ENCODE measurements around the gene ADAM10. TPM values are rescaled to one million over a fixed set of nuclear protein-coding genes. Genes with fewer than 3 reads are reported as not detected.

ADAM10 gene
- total RNA-seq, 1 donor from 2014 or later: 140 TPM

DNA sequence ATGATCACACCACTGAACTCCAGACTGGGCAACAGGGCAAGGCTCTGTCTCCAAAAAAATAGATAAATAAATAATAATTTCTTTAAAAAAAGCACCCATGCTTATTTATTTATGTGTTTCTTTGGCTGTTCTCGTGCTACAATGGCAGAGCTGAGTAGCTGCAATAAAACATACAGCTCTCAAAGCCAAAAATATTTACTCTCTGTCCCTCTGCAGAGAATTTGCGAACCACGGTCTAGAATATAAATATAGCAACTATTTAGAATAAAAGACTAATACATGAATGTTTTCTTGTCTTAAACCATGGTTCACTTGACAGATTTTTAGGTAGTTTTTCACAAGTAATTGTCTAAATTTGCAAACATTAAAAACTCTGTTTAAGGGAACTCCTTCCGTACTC lies 72.7 kb downstream of the ADAM10 start:
- no peaks in the 10 kb centered on the region for H3K9me3 Mint-ChIP-seq (ENCODE audit: unreplicated experiment)
- H3K27ac Mint-ChIP-seq (ENCODE audit: unreplicated experiment): no peak overlapping the region
- no peaks in the 10 kb centered on the region for H3K36me3 Mint-ChIP-seq (ENCODE audit: unreplicated experiment)
- TF ChIP-seq, protein P1, sequence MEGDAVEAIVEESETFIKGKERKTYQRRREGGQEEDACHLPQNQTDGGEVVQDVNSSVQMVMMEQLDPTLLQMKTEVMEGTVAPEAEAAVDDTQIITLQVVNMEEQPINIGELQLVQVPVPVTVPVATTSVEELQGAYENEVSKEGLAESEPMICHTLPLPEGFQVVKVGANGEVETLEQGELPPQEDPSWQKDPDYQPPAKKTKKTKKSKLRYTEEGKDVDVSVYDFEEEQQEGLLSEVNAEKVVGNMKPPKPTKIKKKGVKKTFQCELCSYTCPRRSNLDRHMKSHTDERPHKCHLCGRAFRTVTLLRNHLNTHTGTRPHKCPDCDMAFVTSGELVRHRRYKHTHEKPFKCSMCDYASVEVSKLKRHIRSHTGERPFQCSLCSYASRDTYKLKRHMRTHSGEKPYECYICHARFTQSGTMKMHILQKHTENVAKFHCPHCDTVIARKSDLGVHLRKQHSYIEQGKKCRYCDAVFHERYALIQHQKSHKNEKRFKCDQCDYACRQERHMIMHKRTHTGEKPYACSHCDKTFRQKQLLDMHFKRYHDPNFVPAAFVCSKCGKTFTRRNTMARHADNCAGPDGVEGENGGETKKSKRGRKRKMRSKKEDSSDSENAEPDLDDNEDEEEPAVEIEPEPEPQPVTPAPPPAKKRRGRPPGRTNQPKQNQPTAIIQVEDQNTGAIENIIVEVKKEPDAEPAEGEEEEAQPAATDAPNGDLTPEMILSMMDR (IDR thresholded peaks at IDR 0.05; ENCODE audit: partially characterized antibody, unreplicated experiment): no peak
- H3K4me3 Mint-ChIP-seq (ENCODE audit: unreplicated experiment): no peak overlapping the region
- no peaks in the 10 kb centered on the region for H3K4me1 Mint-ChIP-seq (ENCODE audit: low read depth, unreplicated experiment)
- no peak for DNase-seq
- no peaks in the 10 kb centered on the region for H3K27me3 Mint-ChIP-seq (ENCODE audit: unreplicated experiment)

DNA sequence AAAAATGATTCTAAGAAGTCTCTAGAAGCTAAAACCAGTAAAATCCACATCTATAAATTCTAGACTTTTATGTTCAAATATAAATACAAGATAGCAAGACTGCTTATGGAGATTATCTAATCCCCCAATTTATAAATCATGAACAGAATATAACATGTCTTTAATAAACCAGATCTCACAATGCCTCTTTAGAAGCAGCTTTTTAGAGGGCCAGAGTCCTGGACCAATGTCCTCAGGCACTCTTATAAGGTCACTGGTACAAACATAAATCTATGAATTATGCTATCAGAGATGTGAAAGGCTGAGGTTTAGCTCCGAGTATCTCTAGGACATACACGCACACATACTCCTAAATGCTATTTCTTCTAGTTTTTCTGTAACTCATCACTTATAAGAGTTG lies 78.3 kb downstream of the ADAM10 start:
- DNase-seq: no peak
- Mint-ChIP-seq H3K9me3 (ENCODE audit: unreplicated experiment) (no peaks in the 10 kb centered on the region), H3K4me3 (ENCODE audit: unreplicated experiment) (no peak overlapping the region), H3K27ac (ENCODE audit: unreplicated experiment) (no peak overlapping the region), H3K36me3 (ENCODE audit: unreplicated experiment) (no peaks in the 10 kb centered on the region), H3K4me1 (ENCODE audit: low read depth, unreplicated experiment) (no peaks in the 10 kb centered on the region), H3K27me3 (ENCODE audit: unreplicated experiment) (no peaks in the 10 kb centered on the region)
- TF ChIP-seq, protein P1 (IDR thresholded peaks at IDR 0.05; ENCODE audit: partially characterized antibody, unreplicated experiment): no peak

DNA sequence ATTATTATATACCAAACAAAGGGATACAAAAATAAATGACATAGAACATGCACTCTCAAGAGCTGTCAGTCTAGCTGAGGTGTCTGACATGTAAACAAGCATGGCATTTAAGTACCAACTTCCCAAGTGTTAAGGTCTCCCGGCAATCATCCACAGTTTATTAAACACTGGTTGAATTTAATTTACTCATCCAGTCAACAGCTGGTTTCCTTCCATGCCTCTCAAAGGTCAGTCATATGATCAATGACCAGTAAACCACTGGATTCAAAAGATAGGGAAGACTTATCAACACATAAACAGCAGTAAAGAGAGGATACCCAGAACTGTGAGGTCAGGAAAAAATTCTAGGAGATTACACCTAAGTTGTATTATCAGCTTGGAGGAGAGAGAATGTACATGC lies 80.4 kb downstream of the ADAM10 start:
- H3K9me3 Mint-ChIP-seq (ENCODE audit: unreplicated experiment): no peaks in the 10 kb centered on the region
- H3K27ac Mint-ChIP-seq (ENCODE audit: unreplicated experiment): no peak overlapping the region
- H3K27me3 Mint-ChIP-seq (ENCODE audit: unreplicated experiment): no peaks in the 10 kb centered on the region
- H3K36me3 Mint-ChIP-seq (ENCODE audit: unreplicated experiment): no peaks in the 10 kb centered on the region
- TF ChIP-seq, protein P1 (IDR thresholded peaks at IDR 0.05; ENCODE audit: partially characterized antibody, unreplicated experiment): no peak
- no peak for DNase-seq
- H3K4me1 Mint-ChIP-seq (ENCODE audit: low read depth, unreplicated experiment): no peaks in the 10 kb centered on the region
- no peak overlapping the region for H3K4me3 Mint-ChIP-seq (ENCODE audit: unreplicated experiment)

DNA sequence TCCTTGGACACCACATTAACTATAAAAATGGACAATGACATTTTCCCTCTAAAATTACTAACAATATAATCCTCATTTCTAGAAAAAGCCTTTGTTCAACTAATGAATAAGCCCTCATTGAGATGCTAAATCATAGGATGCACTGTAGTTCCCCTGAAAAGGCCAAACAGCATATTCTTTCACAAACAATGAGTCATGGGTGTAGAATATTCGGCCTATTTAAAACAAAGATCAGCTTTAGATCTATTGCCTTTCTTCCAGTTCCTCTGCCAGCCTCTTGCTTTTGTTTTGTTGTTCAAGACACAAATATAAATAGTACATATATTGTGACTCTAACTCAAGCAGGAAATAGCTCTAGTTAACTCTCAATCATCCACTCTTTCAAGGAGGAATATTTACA lies 82.5 kb downstream of the ADAM10 start:
- Mint-ChIP-seq H3K27ac (ENCODE audit: unreplicated experiment) (no peak overlapping the region), H3K4me3 (ENCODE audit: unreplicated experiment) (no peak overlapping the region), H3K27me3 (ENCODE audit: unreplicated experiment) (no peaks in the 10 kb centered on the region), H3K4me1 (ENCODE audit: low read depth, unreplicated experiment) (no peaks in the 10 kb centered on the region), H3K9me3 (ENCODE audit: unreplicated experiment) (no peaks in the 10 kb centered on the region), H3K36me3 (ENCODE audit: unreplicated experiment) (no peaks in the 10 kb centered on the region)
- TF ChIP-seq, protein P1 (IDR thresholded peaks at IDR 0.05; ENCODE audit: partially characterized antibody, unreplicated experiment): no peak
- no peak for DNase-seq

DNA sequence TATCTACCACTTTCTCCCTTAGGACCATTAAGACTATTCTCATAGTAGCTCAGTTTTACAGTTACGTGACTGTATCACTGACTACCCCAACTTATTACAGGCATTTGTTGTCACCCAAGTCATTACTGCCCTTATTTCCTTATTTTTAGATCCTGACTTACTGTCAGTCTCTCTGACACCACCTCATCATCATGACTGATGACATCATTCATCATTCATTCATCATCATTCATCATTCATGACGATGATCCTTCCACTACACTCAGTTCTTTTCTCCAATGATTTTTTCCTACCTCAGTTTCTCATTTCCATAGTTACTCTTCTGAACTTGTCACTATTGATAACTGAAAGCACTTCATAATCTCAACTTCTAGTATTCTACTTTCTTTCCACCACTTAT lies 83.8 kb downstream of the ADAM10 start:
- Mint-ChIP-seq H3K36me3 (ENCODE audit: unreplicated experiment) (peaks cover 3% of the 10 kb centered on the region), H3K27me3 (ENCODE audit: unreplicated experiment) (no peaks in the 10 kb centered on the region), H3K9me3 (ENCODE audit: unreplicated experiment) (no peaks in the 10 kb centered on the region), H3K4me1 (ENCODE audit: low read depth, unreplicated experiment) (no peaks in the 10 kb centered on the region), H3K27ac (ENCODE audit: unreplicated experiment) (no peak overlapping the region), H3K4me3 (ENCODE audit: unreplicated experiment) (no peak overlapping the region)
- no peak for DNase-seq
- TF ChIP-seq, protein P1 (IDR thresholded peaks at IDR 0.05; ENCODE audit: partially characterized antibody, unreplicated experiment): no peak
